HepG2 (cell line): ENCODE data around the gene CAMK1D. TPM values are rescaled to one million over a fixed set of nuclear protein-coding genes. Genes with fewer than 3 reads are reported as not detected.

Experiments used
- ATAC-seq: fragments of 200-7000 bp; cut with Tn5 transposase; 3 replicates; pipeline ENCODE4 v1.9.1; 2020; ENCODE audit warnings: mild to moderate bottlenecking, moderate library complexity
- BruUV-seq: library from RNA; stranded (reverse); fragments of 400-500 nt; replicated peaks from 2 replicates; lab custom pipeline; 2021; lab: Mats Ljungman, UMichigan
- CTCF ChIA-PET: fragments of 300-600 bp; formaldehyde crosslinking; extraction: SDS; loops from one replicate; lab custom pipeline; 2021; ENCODE audit warnings: low total read pairs, inconsistent platforms, low intra/inter-chr PET ratio; lab: Yijun Ruan, JAX
- POLR2A ChIA-PET: fragments of 350-600 bp; sonication (Branson Sonifier 250); formaldehyde crosslinking; loops from one replicate; lab custom pipeline; 2020; ENCODE audit warnings: antibody characterized with exemption, inconsistent platforms; lab: Yijun Ruan, JAX
- DNase-seq: peaks from one replicate; pipeline ENCODE4 v3.0.0-alpha.2; 2015; ENCODE audit warnings: low spot score
- FAIRE-seq: peaks from 3 replicates; lab custom pipeline; 2011; peaks lifted over from hg19 to GRCh38; lab: Jason Lieb, UNC
- H2AFZ ChIP-seq: one replicate; pipeline ENCODE4 v1.6.1; 2011; ENCODE audit warnings: low read length, inconsistent platforms
- H3K27ac ChIP-seq: fragments of 300-600 bp; 3 replicates; pipeline ENCODE4 v1.8.0; 2011; ENCODE audit warnings: mixed run types, mild to moderate bottlenecking, mixed read lengths, low read length, inconsistent platforms; ENCODE audit not compliant: insufficient read depth; ENCODE audit errors: extremely low read length
- H3K27me3 ChIP-seq, 2 experiments: fragments of 200-600 bp in 1 of 2; 2 replicates in 1 of 2; 3 replicates in 1 of 2; pipeline versions ENCODE4 v1.6.0 to v1.8.0; 2011; ENCODE audit warnings: low read length in 2 of 2, mild to moderate bottlenecking in 2 of 2, moderate library complexity in 2 of 2, inconsistent platforms in 1 of 2; ENCODE audit not compliant: insufficient read depth in 2 of 2, control insufficient read depth in 1 of 2
- H3K36me3 ChIP-seq, 2 experiments: fragments of 200-600 bp in 1 of 2; replicated peaks in 1 of 2; 2 replicates in 1 of 2; 3 replicates in 1 of 2; pipeline versions ENCODE4 v1.5.1 to v1.8.0; 2011; ENCODE audit warnings: low read length in 2 of 2, inconsistent platforms in 1 of 2; ENCODE audit not compliant: insufficient read depth in 2 of 2, control insufficient read depth in 1 of 2
- H3K4me1 ChIP-seq: 2 replicates; pipeline ENCODE4 v1.5.1; 2012; ENCODE audit warnings: low read length, inconsistent platforms; ENCODE audit not compliant: insufficient read depth
- H3K4me2 ChIP-seq: 2 replicates; pipeline ENCODE4 v1.6.0; 2011; ENCODE audit warnings: low read depth, low read length, inconsistent platforms
- H3K4me3 ChIP-seq, 3 experiments: fragments of 200-600 bp in 1 of 3; sonication (generic), shearing (Covaris generic) in 1 of 3; replicated peaks in 1 of 3; 2 replicates each; pipeline ENCODE4 v1.5.1; 2011 to 2016; ENCODE audit warnings: low read length in 3 of 3, inconsistent platforms in 2 of 3, low read depth in 2 of 3, mild to moderate bottlenecking in 2 of 3, control low read depth in 1 of 3, mixed read lengths in 1 of 3; ENCODE audit not compliant: insufficient read depth in 1 of 3
- H3K79me2 ChIP-seq: one replicate; pipeline ENCODE4 v1.6.1; 2011; ENCODE audit warnings: low read length, inconsistent platforms; ENCODE audit not compliant: insufficient read depth
- H3K9ac ChIP-seq: 2 replicates; pipeline ENCODE4 v1.6.0; 2011; ENCODE audit warnings: mild to moderate bottlenecking, low read depth, low read length, inconsistent platforms; ENCODE audit not compliant: insufficient read depth
- H3K9me3 ChIP-seq: 2 replicates; pipeline ENCODE4 v1.5.1; 2012; ENCODE audit warnings: mild to moderate bottlenecking, low read length
- H4K20me1 ChIP-seq: 2 replicates; pipeline ENCODE4 v1.6.0; 2011; ENCODE audit warnings: inconsistent platforms, mild to moderate bottlenecking, low read length, moderate library complexity; ENCODE audit not compliant: insufficient read depth
- ARNT2 ChIP-seq: sonication (generic); formaldehyde crosslinking; IDR thresholded peaks from 2 replicates; pipeline ENCODE4 v1.8.0; 2022; ENCODE audit warnings: mild to moderate bottlenecking, low read depth, missing genetic modification reagents, moderate library complexity
- ATF6 ChIP-seq: sonication (generic); formaldehyde crosslinking; conservative IDR thresholded peaks from 2 replicates; pipeline ENCODE4 v1.4.0; 2020; ENCODE audit warnings: missing genetic modification reagents
- CAMTA2 ChIP-seq: sonication (generic); formaldehyde crosslinking; IDR thresholded peaks from 2 replicates; pipeline ENCODE4 v1.4.0; 2020; ENCODE audit warnings: mild to moderate bottlenecking, missing genetic modification reagents, borderline replicate concordance
- FOSL2 ChIP-seq: sonication (generic); formaldehyde crosslinking; IDR thresholded peaks from 2 replicates; pipeline ENCODE4 v1.4.0; 2020; ENCODE audit warnings: missing genetic modification reagents
- GABPA ChIP-seq, 2 experiments: IDR thresholded peaks; 2 replicates each; pipeline ENCODE4 v1.6.1; 2011 to 2016; ENCODE audit warnings: low read depth in 2 of 2, low read length in 1 of 2, missing biosample characterization in 1 of 2, missing genetic modification characterization in 1 of 2
- MAF1 ChIP-seq: sonication (generic); formaldehyde crosslinking; IDR thresholded peaks from 2 replicates; pipeline ENCODE4 v1.5.0; 2020; ENCODE audit warnings: missing genetic modification reagents, borderline replicate concordance
- MBNL3 ChIP-seq: fragments of 250-450 bp; sonication (Bioruptor Pico); conservative IDR thresholded peaks from 2 replicates; pipeline ENCODE4 v1.8.0; 2022; ENCODE audit warnings: mild to moderate bottlenecking, inconsistent platforms
- MTERF4 ChIP-seq: sonication (generic); formaldehyde crosslinking; IDR thresholded peaks from 2 replicates; pipeline ENCODE4 v1.8.0; 2023; ENCODE audit warnings: mild to moderate bottlenecking, missing genetic modification reagents
- MYPOP ChIP-seq: sonication (generic); formaldehyde crosslinking; IDR thresholded peaks from 2 replicates; pipeline ENCODE4 v1.8.1; 2023; ENCODE audit warnings: mild to moderate bottlenecking, moderate library complexity, missing genetic modification reagents
- SOX13 ChIP-seq, 3 experiments: fragments of 450-650 bp in 1 of 3; sonication (generic) in 1 of 3; formaldehyde crosslinking in 1 of 3; IDR thresholded peaks in 2 of 3; conservative IDR thresholded peaks in 1 of 3; 2 replicates each; pipeline versions ENCODE4 v1.5.0 to v1.6.1; 2016 to 2020; ENCODE audit warnings: antibody characterized with exemption in 1 of 3, mild to moderate bottlenecking in 1 of 3, missing compliant biosample characterization in 1 of 3, missing genetic modification reagents in 1 of 3, moderate library complexity in 1 of 3
- STAG1 ChIP-seq: sonication (generic); formaldehyde crosslinking; IDR thresholded peaks from 2 replicates; pipeline ENCODE4 v1.4.0; 2020; ENCODE audit warnings: missing genetic modification reagents
- SUZ12 ChIP-seq: fragments of 150-350 bp; IDR thresholded peaks from 2 replicates; pipeline ENCODE4 v1.6.1; 2014; ENCODE audit warnings: low read depth, low read length
- THAP11 ChIP-seq: IDR thresholded peaks from 2 replicates; pipeline ENCODE4 v1.6.1; 2016; ENCODE audit warnings: missing biosample characterization, missing genetic modification reagents
- TRIM24 ChIP-seq: sonication (generic); formaldehyde crosslinking; IDR thresholded peaks from 2 replicates; pipeline ENCODE4 v1.8.0; 2022; ENCODE audit warnings: mild to moderate bottlenecking, missing genetic modification reagents
- XBP1 ChIP-seq: sonication (generic); formaldehyde crosslinking; IDR thresholded peaks from 2 replicates; pipeline ENCODE4 v1.5.0; 2020; ENCODE audit warnings: missing genetic modification reagents
- ZFP1 ChIP-seq: IDR thresholded peaks from 2 replicates; pipeline ENCODE4 v1.6.1; 2016
- ZNF234 ChIP-seq: sonication (generic); formaldehyde crosslinking; conservative IDR thresholded peaks from 2 replicates; pipeline ENCODE4 v1.5.1; 2020; ENCODE audit warnings: mild to moderate bottlenecking, missing genetic modification reagents
- ZNF891 ChIP-seq: sonication (generic); formaldehyde crosslinking; IDR thresholded peaks from 2 replicates; pipeline ENCODE4 v1.5.0; 2020; ENCODE audit warnings: mild to moderate bottlenecking, missing genetic modification reagents
- WGBS: methylation state at CpG from one replicate; pipeline ENCODE4 v1.1.6; 2017; ENCODE audit warnings: low lambda C conversion rate; 5-methylcytosine and 5-hydroxymethylcytosine counted together
- in situ Hi-C: cut with HindIII; loops from 2 replicates; pipeline ENCODE4 v1.10.0; 2017; ENCODE audit warnings: low pct_unique_long_range_greater_than_20kb; ENCODE audit not compliant: extremely low pct_ligation_motif_present
- intact Hi-C: fragments of 100-400 bp; cut with micrococcal nuclease; formaldehyde crosslinking; loops from one replicate; pipeline ENCODE4 v1.10.0; 2022; ENCODE audit not compliant: unreplicated experiment
- polyA plus RNA-seq, 8 experiments: library from polyadenylated mRNA; depleted of rRNA in 3 of 8; stranded (reverse) in 7 of 8; unstranded in 1 of 8; fragments of >200 nt; fragmentation: Illumina TruSeq in 4 of 8; extraction: Trizol in 4 of 8; gene quantifications; 2 replicates each; pipeline versions ENCODE4 v1.2.1 to v1.2.3, GENCODE V29; 2011 to 2016; ENCODE audit warnings: low read depth in 4 of 8, missing spikeins in 1 of 8, mixed read lengths in 1 of 8; ENCODE audit not compliant: insufficient read depth in 1 of 8
- total RNA-seq, 5 experiments: library from RNA; depleted of rRNA; stranded (reverse); fragments of >200 nt; fragmentation: Illumina TruSeq; extraction: Trizol; gene quantifications; 2 replicates each; pipeline ENCODE4 v1.2.3, GENCODE V29; 2016; ENCODE audit warnings: low read depth in 1 of 5
- TF ChIP-seq, protein P1 (sequence below): sonication (generic); formaldehyde crosslinking; IDR thresholded peaks from 2 replicates; pipeline ENCODE4 v1.4.0; 2020; ENCODE audit warnings: missing genetic modification reagents

Gene CAMK1D
- total and polyA plus RNA-seq, 2 of the 13 experiments (the other 11 are each of a cell fraction or from before 2014, with no cell fraction given), result under 0.01 TPM; not detected in 1

- no peak for FAIRE-seq
- intact Hi-C loops (no loop called here), in situ Hi-C loops (no loop called here)
- TF ChIP-seq FOSL2 (CRISPR knock-in tag) (no peak), TRIM24 (CRISPR knock-in tag) (no peak), THAP11 (CRISPR knock-in tag) (no peak), MBNL3 (CRISPR knock-in tag) (no peak), CAMTA2 (no peak), ZFP1 (CRISPR knock-in tag) (no peak), MAF1 (CRISPR knock-in tag) (no peak), ARNT2 (CRISPR knock-in tag) (no peak), ZNF891 (CRISPR knock-in tag) (no peak), MTERF4 (no peak), MYPOP (CRISPR knock-in tag) (no peak), SOX13 (IDR thresholded peaks at IDR 0.05) (no peak), SOX13 (CRISPR knock-in tag; conservative IDR thresholded peaks at IDR 0.05 in 1 of 2, IDR thresholded peaks at IDR 0.05 in 1 of 2) (no peak), SUZ12 (no peak), GABPA (IDR thresholded peaks at IDR 0.05; ENCODE audit: low read depth, low read length) (no peak), GABPA (CRISPR knock-in tag; IDR thresholded peaks at IDR 0.05; ENCODE audit: low read depth) (no peak), ZNF234 (no peak), ATF6 (CRISPR knock-in tag) (no peak), XBP1 (CRISPR knock-in tag) (no peak), STAG1 (CRISPR knock-in tag) (no peak)
- TF ChIP-seq, protein P1, sequence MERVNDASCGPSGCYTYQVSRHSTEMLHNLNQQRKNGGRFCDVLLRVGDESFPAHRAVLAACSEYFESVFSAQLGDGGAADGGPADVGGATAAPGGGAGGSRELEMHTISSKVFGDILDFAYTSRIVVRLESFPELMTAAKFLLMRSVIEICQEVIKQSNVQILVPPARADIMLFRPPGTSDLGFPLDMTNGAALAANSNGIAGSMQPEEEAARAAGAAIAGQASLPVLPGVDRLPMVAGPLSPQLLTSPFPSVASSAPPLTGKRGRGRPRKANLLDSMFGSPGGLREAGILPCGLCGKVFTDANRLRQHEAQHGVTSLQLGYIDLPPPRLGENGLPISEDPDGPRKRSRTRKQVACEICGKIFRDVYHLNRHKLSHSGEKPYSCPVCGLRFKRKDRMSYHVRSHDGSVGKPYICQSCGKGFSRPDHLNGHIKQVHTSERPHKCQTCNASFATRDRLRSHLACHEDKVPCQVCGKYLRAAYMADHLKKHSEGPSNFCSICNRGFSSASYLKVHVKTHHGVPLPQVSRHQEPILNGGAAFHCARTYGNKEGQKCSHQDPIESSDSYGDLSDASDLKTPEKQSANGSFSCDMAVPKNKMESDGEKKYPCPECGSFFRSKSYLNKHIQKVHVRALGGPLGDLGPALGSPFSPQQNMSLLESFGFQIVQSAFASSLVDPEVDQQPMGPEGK, result no peak
- Histone ChIP-seq H2AFZ (no peak overlapping the region), H3K4me1 (no peaks in the 10 kb centered on the region), H3K9me3 (no peaks in the 10 kb centered on the region), H3K4me3 (no peak overlapping the region), H4K20me1 (no peaks in the 10 kb centered on the region), H3K36me3 (no peaks in the 10 kb centered on the region), H3K27ac (no peak overlapping the region), H3K79me2 (no peaks in the 10 kb centered on the region), H3K4me2 (no peak overlapping the region), H3K27me3 (peaks cover 0 to 3% of the 10 kb centered on the region in 2 experiments; a peak in 1 of 5 replicates), H3K9ac (no peak overlapping the region)
- ChIA-PET CTCF (no interaction called here), POLR2A (no interaction called here)
- 51% methylated on average over 8 of the region's 9 CpGs for WGBS
- ATAC-seq, result no peak
- no peak for DNase-seq
- no TSS peak for BruUV-seq
Measured at GRCh38 chr10:12839941-12840611, 490.7 kb downstream of the CAMK1D start.
